GM18861 (cell line): ENCODE data around the gene KLLN.
"Not testable (repeated sequence)": the region's sequence is repeated elsewhere in the genome, so short reads cannot be mapped to it uniquely, and the experiment has no call there.

Source experiments
- ATAC-seq: cut with Tn5 transposase; IDR thresholded peaks from one replicate; pipeline ENCODE4 v1.9.1; 2021; ENCODE audit not compliant: unreplicated experiment

Gene KLLN

GRCh38 chr10:87843714-87844113 is 19.6 kb downstream of the KLLN start:
- ATAC-seq = no peak

GRCh38 chr10:87842776-87843497 is 20.4 kb downstream of the KLLN start:
- no peak for ATAC-seq

DNA sequence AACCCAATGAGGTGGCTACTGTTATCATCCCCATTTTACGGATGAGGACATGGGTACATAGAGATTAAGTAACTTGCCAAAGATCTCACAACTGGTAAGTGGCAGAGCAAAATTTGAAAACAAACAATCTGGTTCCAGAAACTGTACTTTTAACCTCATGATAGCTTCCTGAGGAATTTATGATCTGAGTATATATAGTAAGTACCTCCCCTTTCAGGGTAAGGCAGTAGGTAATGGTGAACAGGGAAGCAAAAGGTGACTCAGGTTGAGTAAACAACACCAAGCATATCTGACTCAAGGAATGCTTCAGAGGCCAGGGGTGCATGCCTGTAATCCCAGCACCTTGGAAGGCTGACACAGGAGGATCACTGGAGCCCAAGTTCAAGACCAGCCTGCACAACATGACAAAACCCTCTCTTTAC is 21.1 kb downstream of the KLLN start:
- no peak for ATAC-seq

- ATAC-seq = no peak
Measured at GRCh38 chr10:87841186-87841585, 22.1 kb downstream of the KLLN start.

DNA sequence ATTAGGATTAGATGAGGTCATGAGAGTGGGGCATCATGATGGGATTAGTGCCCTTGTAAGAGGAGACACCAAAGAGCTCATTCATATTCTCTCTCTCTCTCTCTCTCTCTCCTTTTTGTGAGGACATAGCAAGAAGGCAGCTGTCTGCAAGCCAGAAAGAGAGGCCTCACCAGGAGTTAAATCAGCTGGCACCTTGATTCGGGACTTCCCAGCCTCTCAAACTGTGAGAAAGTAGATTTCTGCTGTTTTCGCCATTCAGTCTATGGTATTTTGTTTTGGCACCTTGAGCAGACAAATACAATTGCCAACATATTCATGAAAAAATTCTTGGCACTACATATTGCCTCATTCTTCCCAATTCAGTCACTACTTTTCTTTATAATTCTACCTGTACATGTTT is 24.7 kb downstream of the KLLN start:
- no peak for ATAC-seq

DNA sequence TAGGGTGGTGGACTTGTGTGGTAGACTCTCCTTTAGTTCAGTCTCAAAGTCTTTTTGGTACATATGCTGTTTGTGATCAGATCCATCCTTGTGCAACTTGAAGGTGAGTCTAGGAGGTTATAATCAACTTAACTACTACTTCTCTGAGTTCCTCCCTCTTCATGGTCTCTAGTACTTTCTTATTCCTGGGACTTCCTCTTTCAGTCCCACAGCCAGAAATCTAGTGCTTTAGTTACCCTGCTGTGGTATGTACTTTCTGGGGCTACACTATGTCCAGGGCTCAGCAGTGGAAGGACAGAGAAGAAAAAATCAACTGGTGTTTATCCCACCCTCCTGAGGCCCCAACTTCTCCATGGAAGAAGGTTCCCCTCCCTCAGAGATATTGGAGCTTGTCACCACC is 25.9 kb downstream of the KLLN start:
- ATAC-seq = no peak

- ATAC-seq = no peak
Measured at GRCh38 chr10:87836098-87836497, 27.2 kb downstream of the KLLN start.

DNA sequence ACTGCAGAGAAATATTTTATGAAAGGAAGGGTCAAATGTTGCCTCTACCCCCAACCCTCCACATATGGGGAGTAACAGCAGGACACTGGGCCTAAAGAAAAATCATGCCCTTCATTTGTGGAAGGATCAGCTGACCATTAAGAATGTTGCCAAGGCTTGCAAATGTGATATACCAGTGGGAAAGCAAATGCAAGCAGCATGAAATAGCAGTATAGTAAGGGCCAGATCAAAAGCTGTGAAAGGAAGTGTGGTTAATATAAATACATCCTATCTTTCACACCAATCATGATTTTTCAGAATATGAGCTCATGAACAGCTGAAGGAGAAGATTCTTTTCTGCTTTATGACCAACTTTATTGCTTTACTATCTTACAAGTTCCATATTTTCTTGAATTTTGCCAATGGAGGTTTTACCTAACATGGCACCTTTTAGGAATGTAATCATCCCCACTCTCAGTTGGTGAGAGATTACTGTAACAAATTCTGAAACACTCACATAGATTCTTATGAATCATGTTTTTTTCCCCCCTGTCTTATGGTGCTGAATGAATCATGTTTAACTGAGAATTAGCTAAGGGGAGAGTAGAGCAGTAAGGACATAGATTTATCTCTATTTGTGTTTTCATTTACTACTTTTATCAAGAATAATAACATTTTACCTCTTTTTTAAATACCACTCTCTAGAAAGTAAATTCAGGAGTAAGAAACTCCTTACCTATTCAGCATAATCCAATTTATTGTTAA is 33.2 kb downstream of the KLLN start:
- ATAC-seq = no peak

GRCh38 chr10:87829051-87829450 is 34.3 kb downstream of the KLLN start:
- ATAC-seq = not testable (repeated sequence)

GRCh38 chr10:87827681-87828080 is 35.7 kb downstream of the KLLN start:
- no peak for ATAC-seq

- no peak for ATAC-seq
Measured at GRCh38 chr10:87826653-87827052, 36.7 kb downstream of the KLLN start.

- no peak for ATAC-seq
Measured at GRCh38 chr10:87819289-87819585, 44.1 kb downstream of the KLLN start.

DNA sequence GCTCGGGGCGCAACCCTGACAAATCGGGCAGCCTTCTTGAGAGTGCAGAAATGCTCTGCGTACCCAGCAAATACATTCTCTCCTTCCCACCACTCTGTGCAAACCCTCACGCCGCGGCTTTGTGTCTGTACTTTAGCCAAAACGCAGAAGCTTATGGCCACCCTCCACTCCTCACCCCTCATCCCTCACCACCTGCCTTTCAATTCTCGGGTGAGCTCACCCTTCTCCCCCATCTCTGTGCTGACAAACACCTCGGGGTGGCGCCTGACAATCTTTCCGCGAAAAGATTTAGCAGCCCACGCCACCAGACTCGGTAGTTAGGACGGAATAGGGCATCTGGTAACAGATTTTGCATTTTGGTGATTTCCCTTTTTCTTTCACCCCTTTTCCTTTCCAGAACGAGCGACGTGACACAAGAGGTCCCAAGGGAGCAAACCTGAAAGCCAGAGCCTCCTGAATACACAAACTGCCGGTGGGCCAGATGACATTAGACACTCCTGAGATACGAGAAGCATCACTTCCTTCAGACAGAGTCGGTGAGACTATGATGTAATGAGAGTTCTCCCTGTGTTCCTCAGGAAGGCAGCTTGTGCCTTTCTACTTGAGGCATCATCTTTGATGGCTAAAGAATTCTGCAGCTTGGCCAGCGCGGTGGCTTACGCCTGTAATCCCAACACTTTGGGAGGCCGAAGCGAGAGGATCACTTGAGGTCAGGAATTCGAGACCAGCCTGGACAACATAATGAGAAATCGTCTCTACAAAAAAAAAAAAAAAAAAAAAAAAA is 44.6 kb downstream of the KLLN start:
- ATAC-seq = peak; percentile 46

GRCh38 chr10:87817609-87818504 is 45.5 kb downstream of the KLLN start, which contains the start of gene ATAD1:
ATAD1 (minus strand) TSS chr10:87818226; CDS start chr10:87814599, 3,627 bp downstream.
- peak; percentile 57 for ATAC-seq

- ATAC-seq = no peak
Measured at GRCh38 chr10:87816898-87817608, 46.3 kb downstream of the KLLN start.

GRCh38 chr10:87816163-87816897 is 47.0 kb downstream of the KLLN start:
- no peak for ATAC-seq
